ENCODE results near the gene UBE2G2.

UBE2G2 gene

DNA sequence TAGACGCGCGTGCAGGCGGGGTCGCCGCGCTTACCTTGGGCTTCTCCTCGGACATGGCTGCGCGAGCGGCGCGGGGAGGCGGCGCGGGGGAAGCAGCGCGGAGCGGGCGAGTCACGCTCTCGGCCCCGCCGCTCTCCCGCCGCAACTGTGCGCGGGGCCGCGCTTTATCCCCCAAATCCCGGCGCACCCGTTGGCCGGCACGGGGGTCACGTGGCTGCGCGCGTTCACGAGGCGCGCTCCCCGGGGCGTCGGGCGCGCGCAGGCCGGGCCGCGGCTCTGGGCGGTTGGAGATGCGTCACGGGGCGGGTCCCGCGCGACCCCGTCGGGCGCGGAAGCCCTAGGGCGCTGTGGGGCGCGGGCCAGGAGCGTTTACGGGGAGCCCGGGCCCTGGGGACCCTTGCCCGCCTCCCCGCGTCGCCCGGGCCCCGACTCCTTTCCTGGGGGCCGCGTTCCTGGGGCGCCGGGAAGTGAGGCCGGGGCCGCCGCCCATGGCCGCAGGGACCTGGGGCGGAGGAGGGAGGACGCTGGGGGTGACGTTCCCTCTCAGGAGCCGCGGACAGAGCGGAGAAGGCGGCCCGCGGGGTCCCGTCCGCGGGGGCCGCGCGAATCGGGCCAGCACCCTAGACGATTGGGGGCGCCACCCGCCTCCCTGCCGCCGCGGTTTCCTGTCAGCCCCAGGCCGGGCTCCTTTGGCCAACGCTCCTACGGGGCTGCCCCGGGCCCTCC lies 16.5 kb upstream of the UBE2G2 start, which contains the start of gene SUMO3:
Gene SUMO3, minus strand, starts transcription at position 149 of the 726 bp plus-strand sequence. Its CDS starts 94 bp downstream, at position 55.
- no peak for DNase-seq (ENCODE audit: low read depth)

DNA sequence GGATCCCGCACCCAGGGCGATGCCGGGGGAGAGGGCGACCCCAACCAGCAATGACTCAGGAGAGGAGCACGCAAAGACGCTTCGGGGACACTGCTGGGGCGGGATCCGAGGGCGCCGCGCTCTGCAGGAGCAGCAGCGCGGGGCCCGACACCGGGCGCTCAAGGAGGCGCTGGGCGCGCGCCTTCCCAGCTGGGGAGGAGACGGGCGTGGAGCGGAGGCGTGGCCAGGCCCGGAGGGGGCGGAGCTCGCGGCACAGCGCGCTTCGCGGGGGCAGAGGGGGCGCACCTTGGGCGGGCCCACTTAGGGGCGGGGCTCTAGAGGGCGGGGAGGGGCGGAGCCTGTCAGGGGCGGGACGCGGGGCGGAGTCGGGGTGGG lies 15.9 kb upstream of the UBE2G2 start:
- peak; percentile 53 for DNase-seq (ENCODE audit: low read depth)
- TF ChIP-seq, protein P1, sequence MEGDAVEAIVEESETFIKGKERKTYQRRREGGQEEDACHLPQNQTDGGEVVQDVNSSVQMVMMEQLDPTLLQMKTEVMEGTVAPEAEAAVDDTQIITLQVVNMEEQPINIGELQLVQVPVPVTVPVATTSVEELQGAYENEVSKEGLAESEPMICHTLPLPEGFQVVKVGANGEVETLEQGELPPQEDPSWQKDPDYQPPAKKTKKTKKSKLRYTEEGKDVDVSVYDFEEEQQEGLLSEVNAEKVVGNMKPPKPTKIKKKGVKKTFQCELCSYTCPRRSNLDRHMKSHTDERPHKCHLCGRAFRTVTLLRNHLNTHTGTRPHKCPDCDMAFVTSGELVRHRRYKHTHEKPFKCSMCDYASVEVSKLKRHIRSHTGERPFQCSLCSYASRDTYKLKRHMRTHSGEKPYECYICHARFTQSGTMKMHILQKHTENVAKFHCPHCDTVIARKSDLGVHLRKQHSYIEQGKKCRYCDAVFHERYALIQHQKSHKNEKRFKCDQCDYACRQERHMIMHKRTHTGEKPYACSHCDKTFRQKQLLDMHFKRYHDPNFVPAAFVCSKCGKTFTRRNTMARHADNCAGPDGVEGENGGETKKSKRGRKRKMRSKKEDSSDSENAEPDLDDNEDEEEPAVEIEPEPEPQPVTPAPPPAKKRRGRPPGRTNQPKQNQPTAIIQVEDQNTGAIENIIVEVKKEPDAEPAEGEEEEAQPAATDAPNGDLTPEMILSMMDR (conservative IDR thresholded peaks at IDR 0.05; ENCODE audit: low read depth, low read length): no peak
- peak overlapping the region; percentile 66 for H3K4me3 ChIP-seq (ENCODE audit: low read length)

More for the DNA sequence above, 16.5 kb upstream of the UBE2G2 start, which contains the start of gene SUMO3:
- TF ChIP-seq, protein P1 (conservative IDR thresholded peaks at IDR 0.05; ENCODE audit: low read depth, low read length): no peak
- H3K4me3 ChIP-seq (ENCODE audit: low read length): peak within 1 kb of the TSS; percentile 66

DNA sequence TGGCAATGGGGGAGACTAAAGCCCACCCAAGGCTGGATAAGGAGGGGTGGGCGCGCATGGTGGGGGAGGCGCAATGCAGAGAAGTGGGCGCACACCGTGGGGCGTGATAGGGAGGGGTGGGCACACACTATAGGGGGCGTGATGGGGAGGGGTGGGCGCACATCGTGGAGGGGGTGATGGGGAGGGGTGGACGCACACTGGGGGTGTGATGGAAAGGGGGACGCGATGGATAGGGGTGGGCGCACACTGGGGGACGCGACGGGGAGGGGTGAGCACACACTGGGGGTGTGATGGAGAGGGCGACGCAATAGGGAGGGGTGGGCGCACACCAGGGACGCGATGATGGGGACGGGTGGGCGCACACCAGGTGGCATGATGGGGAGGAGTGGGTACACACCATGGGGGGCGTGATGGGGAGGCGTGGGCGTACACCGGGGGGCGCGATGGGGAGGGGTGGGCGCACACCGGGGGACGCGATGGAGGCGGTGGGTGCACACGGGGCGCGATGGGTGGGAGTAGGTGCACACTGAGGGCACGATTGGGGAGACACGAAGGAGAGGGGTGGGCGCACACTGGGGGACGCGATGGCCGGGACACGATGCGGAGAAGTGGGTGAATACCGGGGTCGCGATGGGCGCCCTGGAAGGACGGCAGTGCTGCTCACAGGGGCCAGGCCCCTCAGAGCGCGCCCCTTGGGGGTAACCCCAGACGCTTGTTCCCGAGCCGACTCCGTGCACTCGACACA lies 15.3 kb upstream of the UBE2G2 start:
- H3K4me3 ChIP-seq (ENCODE audit: low read length): peak overlapping the region; percentile 66
- no peak for DNase-seq (ENCODE audit: low read depth)
- TF ChIP-seq, protein P1 (conservative IDR thresholded peaks at IDR 0.05; ENCODE audit: low read depth, low read length): no peak

DNA sequence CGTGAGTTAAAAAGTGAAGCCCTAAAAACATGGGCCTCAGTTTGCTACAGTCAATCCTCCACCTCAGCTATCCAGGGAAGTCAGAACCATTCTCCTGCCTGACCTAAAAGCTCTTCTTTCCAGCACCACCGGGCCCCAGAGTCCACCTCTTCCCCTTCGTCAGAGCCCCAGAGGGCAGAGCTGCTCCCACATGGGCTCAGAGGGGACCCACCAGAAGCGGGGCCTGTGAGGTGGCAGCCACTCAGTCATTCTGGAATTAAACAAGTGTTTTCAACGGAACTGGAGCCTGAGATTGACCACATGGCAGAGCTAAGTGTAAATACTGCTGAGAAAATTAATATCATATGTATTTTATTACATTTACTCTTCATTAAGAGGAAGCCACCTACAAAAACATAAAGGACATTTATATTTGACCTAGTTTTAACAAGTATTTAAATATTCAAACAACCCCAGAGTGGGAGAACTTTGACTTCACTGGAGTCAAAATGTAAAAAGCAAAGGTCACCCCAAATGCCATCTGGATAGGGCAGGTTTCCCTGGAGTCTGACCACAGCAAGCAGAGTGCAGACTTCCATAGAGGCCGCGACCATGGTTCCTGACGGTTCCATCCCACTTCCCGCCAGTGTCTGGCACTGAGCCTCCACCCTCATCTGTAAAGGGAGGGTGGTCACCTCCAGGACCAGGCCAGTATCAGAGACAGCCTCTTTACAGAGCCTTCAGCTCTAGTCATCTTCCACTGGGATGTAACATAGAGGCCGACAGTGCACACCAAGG lies 14.4 kb upstream of the UBE2G2 start:
- no peak overlapping the region for H3K4me3 ChIP-seq (ENCODE audit: low read length)
- TF ChIP-seq, protein P1 (conservative IDR thresholded peaks at IDR 0.05; ENCODE audit: low read depth, low read length): no peak
- no peak for DNase-seq (ENCODE audit: low read depth)

DNA sequence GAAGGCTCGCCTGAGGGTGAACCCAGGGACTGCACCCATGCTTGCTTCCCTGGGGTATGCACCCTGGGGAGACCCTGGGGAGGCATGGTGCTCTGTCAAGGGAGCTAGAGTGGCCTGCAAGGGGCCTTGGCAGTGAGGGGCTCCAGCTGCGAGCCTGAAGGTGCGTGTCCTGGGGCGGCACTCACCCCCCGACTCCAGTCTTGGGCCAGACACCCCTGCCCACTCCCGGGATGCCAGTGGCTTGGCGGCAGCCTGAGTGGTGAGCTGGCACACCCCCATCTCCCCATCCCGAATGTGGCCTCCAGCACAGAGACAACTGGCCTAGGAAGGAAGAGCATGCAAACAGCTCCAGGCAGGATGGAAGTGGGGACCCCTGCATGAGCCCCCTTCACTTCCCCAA lies 13.6 kb upstream of the UBE2G2 start:
- no peak overlapping the region for H3K4me3 ChIP-seq (ENCODE audit: low read length)

DNA sequence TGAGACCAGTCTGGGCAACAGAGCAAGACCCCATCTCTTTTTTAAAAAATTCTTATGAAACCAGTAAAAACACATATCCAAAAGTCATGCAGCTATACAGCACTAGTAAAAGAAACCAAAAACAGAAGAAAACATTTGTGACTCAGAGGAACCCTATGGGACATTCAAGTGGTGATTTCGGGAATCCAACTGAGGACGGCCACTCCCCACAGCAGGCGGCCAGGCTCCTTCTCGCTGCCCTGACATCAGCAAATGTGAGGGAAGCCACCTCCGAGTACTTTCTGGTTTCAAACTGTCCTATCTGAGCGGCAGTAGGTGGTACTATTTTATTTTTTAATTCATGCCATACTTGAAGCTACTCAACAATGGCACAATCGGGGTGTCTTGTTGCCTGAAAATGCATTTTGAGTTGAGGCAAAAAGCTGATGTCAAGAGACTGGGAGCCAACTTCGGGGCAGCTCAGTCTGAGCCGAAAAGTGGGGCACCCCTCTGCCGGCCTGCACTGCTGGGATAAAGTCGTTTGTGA lies 12.9 kb upstream of the UBE2G2 start:
- H3K4me3 ChIP-seq (ENCODE audit: low read length): no peak overlapping the region
- DNase-seq (ENCODE audit: low read depth): no peak
- TF ChIP-seq, protein P1 (conservative IDR thresholded peaks at IDR 0.05; ENCODE audit: low read depth, low read length): no peak

More for the DNA sequence above, 13.6 kb upstream of the UBE2G2 start:
- TF ChIP-seq, protein P1 (conservative IDR thresholded peaks at IDR 0.05; ENCODE audit: low read depth, low read length): no peak
- no peak for DNase-seq (ENCODE audit: low read depth)

All from retinal pigment epithelial cell (primary cell).